HG02943 (cell line): ENCODE measurements around the gene HEPHL1.
"Not testable (repeated sequence)": the region's sequence is repeated elsewhere in the genome, so short reads cannot be mapped to it uniquely, and the experiment has no call there.

Experiments used
- ATAC-seq: cut with Tn5 transposase; IDR thresholded peaks from one replicate; pipeline ENCODE4 v1.9.1; 2021; ENCODE audit warnings: mild to moderate bottlenecking, low read depth, moderate library complexity; ENCODE audit not compliant: unreplicated experiment

Gene HEPHL1

GRCh38 chr11:94145916-94146315 is 124.8 kb downstream of the HEPHL1 start:
- no peak for ATAC-seq

GRCh38 chr11:94147433-94147845 is 126.3 kb downstream of the HEPHL1 start:
- no peak for ATAC-seq

GRCh38 chr11:94148189-94148588 is 127.0 kb downstream of the HEPHL1 start:
- ATAC-seq: no peak

GRCh38 chr11:94149431-94150017 is 128.4 kb downstream of the HEPHL1 start:
- ATAC-seq: no peak

GRCh38 chr11:94150056-94150455 is 128.9 kb downstream of the HEPHL1 start:
- no peak for ATAC-seq

GRCh38 chr11:94150704-94151685 is 129.8 kb downstream of the HEPHL1 start:
- no peak for ATAC-seq

- peak; percentile 42 for ATAC-seq
These were observed 130.9 kb downstream of the HEPHL1 start for GRCh38 chr11:94151903-94152677.

- ATAC-seq: no peak
These were observed 131.5 kb downstream of the HEPHL1 start for GRCh38 chr11:94152678-94153065.

GRCh38 chr11:94153320-94153719 is 132.2 kb downstream of the HEPHL1 start:
- ATAC-seq: no peak

- no peak for ATAC-seq
These were observed 133.1 kb downstream of the HEPHL1 start for GRCh38 chr11:94154095-94154856.

GRCh38 chr11:94157339-94157738 is 136.2 kb downstream of the HEPHL1 start:
- ATAC-seq: not testable (repeated sequence)
